ENCODE measurements around the gene TECRL. TPM values are rescaled to one million over a fixed set of nuclear protein-coding genes. Genes with fewer than 3 reads are reported as not detected.

TECRL gene
- total RNA-seq, 1 experiment from 2014 or later: not detected

DNA sequence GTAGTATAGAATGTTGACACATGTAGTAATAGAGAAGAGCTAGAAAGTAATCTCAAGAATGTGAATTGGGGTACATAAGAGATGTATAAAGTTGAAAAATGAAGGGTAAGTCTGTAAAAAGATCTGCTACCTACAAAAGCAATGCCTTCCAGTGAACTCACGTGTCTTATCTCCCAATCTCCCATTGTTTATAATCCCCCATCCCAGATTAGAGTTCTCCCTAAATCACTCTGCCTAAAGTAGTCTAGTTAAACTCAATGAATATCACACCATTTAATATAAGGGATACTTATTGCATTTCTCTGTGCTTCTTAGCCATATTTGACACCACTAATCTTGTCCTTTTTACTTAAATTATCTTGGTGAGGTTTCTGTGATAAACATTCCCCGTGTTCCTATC is 6.6 kb downstream of the TECRL start:
- H4K20me1 ChIP-seq (ENCODE audit: insufficient read depth): no peaks in the 10 kb centered on the region
- no peaks in the 10 kb centered on the region for H3F3A ChIP-seq (ENCODE audit: insufficient read depth, low read depth)
- CTCF ChIA-PET: no interaction called here
- no peak for DNase-seq
- no peak overlapping the region for H3K4me2 ChIP-seq
- no peak for TF ChIP-seq CTCF (conservative IDR thresholded peaks at IDR 0.05)
- no peaks in the 10 kb centered on the region for H3K4me1 ChIP-seq (replicated peaks; ENCODE audit: insufficient read depth)
- no peak overlapping the region for H3K4me3 ChIP-seq
- no peak overlapping the region for H2AFZ ChIP-seq
- H3K27me3 ChIP-seq (ENCODE audit: insufficient read depth, low read depth): no peaks in the 10 kb centered on the region
- no peak overlapping the region for H3K27ac ChIP-seq
- no peaks in the 10 kb centered on the region for H3K9me3 ChIP-seq (ENCODE audit: insufficient read depth, low read depth)
- POLR2A ChIA-PET (ENCODE audit: unreplicated experiment): no interaction called here
- intact Hi-C loops (cut with micrococcal nuclease; ENCODE audit: unreplicated experiment): no loop called here
- H3K36me3 ChIP-seq (ENCODE audit: low read depth): no peaks in the 10 kb centered on the region
- no peaks in the 10 kb centered on the region for H3K9me2 ChIP-seq (ENCODE audit: insufficient read depth)
- no TSS peak for BruUV-seq (replicated peaks)
- H3K79me2 ChIP-seq (ENCODE audit: low read depth): no peaks in the 10 kb centered on the region

- Histone ChIP-seq H3K4me1 (replicated peaks; ENCODE audit: insufficient read depth) (no peaks in the 10 kb centered on the region), H3K9me3 (ENCODE audit: insufficient read depth, low read depth) (no peaks in the 10 kb centered on the region), H3K4me2 (no peak overlapping the region), H3K36me3 (ENCODE audit: low read depth) (no peaks in the 10 kb centered on the region), H2AFZ (no peak overlapping the region), H3K79me2 (ENCODE audit: low read depth) (no peaks in the 10 kb centered on the region), H3K27me3 (ENCODE audit: insufficient read depth, low read depth) (no peaks in the 10 kb centered on the region), H3K4me3 (no peak overlapping the region), H3F3A (ENCODE audit: insufficient read depth, low read depth) (no peaks in the 10 kb centered on the region), H3K9me2 (ENCODE audit: insufficient read depth) (no peaks in the 10 kb centered on the region), H3K27ac (no peak overlapping the region), H4K20me1 (ENCODE audit: insufficient read depth) (no peaks in the 10 kb centered on the region)
- intact Hi-C loops (cut with micrococcal nuclease; ENCODE audit: unreplicated experiment): no loop called here
- POLR2A ChIA-PET (ENCODE audit: unreplicated experiment): no interaction called here
- TF ChIP-seq EZH2 (IDR thresholded peaks at IDR 0.05; ENCODE audit: low read depth) (no peak), CTCF (conservative IDR thresholded peaks at IDR 0.05) (no peak)
- no TSS peak for BruUV-seq (replicated peaks)
- DNase-seq: no peak
- CTCF ChIA-PET: no interaction called here
Measured at GRCh38 chr4:64399313-64400109, 9.7 kb downstream of the TECRL start.

- Histone ChIP-seq H3K27me3 (ENCODE audit: insufficient read depth, low read depth) (no peaks in the 10 kb centered on the region), H4K20me1 (ENCODE audit: insufficient read depth) (no peaks in the 10 kb centered on the region), H3F3A (ENCODE audit: insufficient read depth, low read depth) (no peaks in the 10 kb centered on the region), H3K9me2 (ENCODE audit: insufficient read depth) (no peaks in the 10 kb centered on the region), H3K4me1 (replicated peaks; ENCODE audit: insufficient read depth) (no peaks in the 10 kb centered on the region), H3K36me3 (ENCODE audit: low read depth) (no peaks in the 10 kb centered on the region), H3K27ac (no peak overlapping the region), H3K4me2 (no peak overlapping the region), H3K4me3 (no peak overlapping the region), H3K9me3 (ENCODE audit: insufficient read depth, low read depth) (no peaks in the 10 kb centered on the region), H2AFZ (no peak overlapping the region), H3K79me2 (ENCODE audit: low read depth) (no peaks in the 10 kb centered on the region)
- POLR2A ChIA-PET (ENCODE audit: unreplicated experiment): no interaction called here
- DNase-seq: no peak
- CTCF ChIA-PET: no interaction called here
- no TSS peak for BruUV-seq (replicated peaks)
- TF ChIP-seq EZH2 (IDR thresholded peaks at IDR 0.05; ENCODE audit: low read depth) (no peak), CTCF (conservative IDR thresholded peaks at IDR 0.05) (no peak)
- intact Hi-C loops (cut with micrococcal nuclease; ENCODE audit: unreplicated experiment): no loop called here
Measured at GRCh38 chr4:64394469-64394868, 14.8 kb downstream of the TECRL start.
